Upper lobe of left lung (tissue), 6 donors: ENCODE results near the gene BANP. TPM values are rescaled to one million over a fixed set of nuclear protein-coding genes. Genes with fewer than 3 reads are reported as not detected.
"Not testable (repeated sequence)": the region's sequence is repeated elsewhere in the genome, so short reads cannot be mapped to it uniquely, and the experiment has no call there.

Experiments
- ATAC-seq, 2 donors: fragments of 200-7000 bp; cut with Tn5 transposase; one replicate each; pipeline ENCODE4 v1.9.1; 2022; ENCODE audit warnings: mild to moderate bottlenecking in 2 of 2, moderate library complexity in 2 of 2; ENCODE audit not compliant: low FRiP score in 2 of 2
- DNase-seq, 2 donors: peaks; one replicate each; pipeline ENCODE4 v3.0.0-alpha.2; 2019 to 2020
- H3K27ac ChIP-seq, 4 donors: fragments of 200-600 bp; sonication (generic); one replicate each; pipeline ENCODE4 v1.5.1; 2016 to 2019
- H3K27me3 ChIP-seq, 4 donors: fragments of 200-600 bp; sonication (generic); one replicate each; pipeline ENCODE4 v1.5.1; 2017 to 2019
- H3K36me3 ChIP-seq, 4 donors: fragments of 200-600 bp; sonication (generic); one replicate each; pipeline ENCODE4 v1.5.1; 2016 to 2019
- H3K4me1 ChIP-seq, 4 donors: fragments of 200-600 bp; sonication (generic); one replicate each; pipeline ENCODE4 v1.5.1; 2018 to 2019
- H3K4me3 ChIP-seq, 4 donors: fragments of 200-600 bp; sonication (generic); one replicate each; pipeline ENCODE4 v1.5.1; 2017 to 2019; ENCODE audit warnings: mild to moderate bottlenecking in 2 of 4, moderate library complexity in 1 of 4
- H3K9me3 ChIP-seq, 4 donors: fragments of 200-600 bp; sonication (generic); one replicate each; pipeline ENCODE4 v1.5.1; 2018 to 2019
- CTCF ChIP-seq, 6 experiments: fragments of 450-650 bp in 4 of 6; fragments of 200-600 bp in 2 of 6; sonication (generic) in 2 of 6; IDR thresholded peaks; one replicate each; pipeline ENCODE4 v1.5.1; 2016 to 2019; ENCODE audit warnings: antibody characterized with exemption in 6 of 6
- EP300 ChIP-seq, 4 donors: sonication (generic); formaldehyde crosslinking; IDR thresholded peaks; one replicate each; pipeline ENCODE4 v1.5.1; 2017; ENCODE audit warnings: antibody characterized with exemption in 4 of 4, control low read depth in 2 of 4
- POLR2A ChIP-seq, 4 donors: fragments of 450-650 bp; IDR thresholded peaks; one replicate each; pipeline ENCODE4 v1.5.1; 2016 to 2017; ENCODE audit warnings: antibody characterized with exemption in 4 of 4, mild to moderate bottlenecking in 2 of 4
- POLR2AphosphoS5 ChIP-seq, 2 donors: sonication (generic); formaldehyde crosslinking; IDR thresholded peaks; one replicate each; pipeline ENCODE4 v1.5.1; 2017; ENCODE audit warnings: antibody characterized with exemption in 2 of 2
- WGBS, 2 donors: methylation state at CpG; one replicate each; pipeline ENCODE4 v1.1.5; 2017 to 2018; 5-methylcytosine and 5-hydroxymethylcytosine counted together
- total RNA-seq, 6 donors: library from RNA; depleted of rRNA in 4 of 6; stranded (reverse); fragments of >200 nt in 4 of 6; gene quantifications; one replicate each; pipeline versions ENCODE4 v1.1.0 to v1.2.1, GENCODE V29; 2016 to 2021
- donor health status: DM: no; HTN: no; CAD: no; lungs with moderate emphysema.
- donor health status: DM: no; HTN: yes; CAD: no; lungs with severe emphysema.

The BANP gene
- total RNA-seq, 6 donors from 2014 or later = 15.2 to 47.1 (median 24.4) TPM

DNA sequence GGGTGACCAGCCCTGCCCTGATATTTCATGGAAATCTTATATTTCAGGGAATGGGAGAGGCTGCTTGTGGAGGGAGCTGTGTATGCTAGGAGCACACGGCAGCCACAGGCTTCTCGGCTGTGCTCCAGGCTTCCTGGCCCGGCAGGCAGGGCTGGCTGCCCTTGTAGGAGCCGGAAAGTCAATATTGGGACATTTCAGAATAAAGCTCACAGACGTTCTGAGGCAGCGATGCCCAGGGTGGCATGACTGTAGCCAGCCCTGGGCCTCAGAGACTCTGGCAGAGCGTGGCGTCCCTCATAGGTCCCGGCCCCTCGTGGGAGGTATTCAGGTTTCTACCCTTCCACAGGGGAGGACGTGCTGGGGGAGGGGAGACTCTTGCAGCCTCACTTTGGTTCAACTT lies 65.7 kb downstream of the BANP start:
- 80 to 94% methylated on average over 5 to 11 of the region's 11 CpGs for WGBS, 2 donors
- ATAC-seq (no peak), DNase-seq (peak in 1 of 2 donors; percentile 32)
- H3K4me1 ChIP-seq = peaks cover 0 to 17% (median 10%) of the 10 kb centered on the region in 4 donors
- no peaks in the 10 kb centered on the region for H3K9me3 ChIP-seq
- TF ChIP-seq CTCF (IDR thresholded peaks at IDR 0.05) (no peak), POLR2AphosphoS5 (IDR thresholded peaks at IDR 0.05) (no peak), EP300 (IDR thresholded peaks at IDR 0.05) (no peak), POLR2A (IDR thresholded peaks at IDR 0.05) (no peak)
- H3K27ac ChIP-seq = no peak overlapping the region
- peaks cover 0 to 38% (median 17%) of the 10 kb centered on the region in 4 donors for H3K36me3 ChIP-seq
- H3K4me3 ChIP-seq = no peak overlapping the region
- no peaks in the 10 kb centered on the region for H3K27me3 ChIP-seq

GRCh38 chr16:88017587-88018101 lies 66.4 kb downstream of the BANP start:
- H3K27ac ChIP-seq = no peak overlapping the region
- 93 to 94% methylated on average over 11 to 19 of the region's 19 CpGs for WGBS, 2 donors
- DNase-seq (peak in 1 of 2 donors; percentile 76), ATAC-seq (no peak)
- TF ChIP-seq POLR2AphosphoS5 (IDR thresholded peaks at IDR 0.05) = no peak
- TF ChIP-seq EP300 (IDR thresholded peaks at IDR 0.05) = no peak
- TF ChIP-seq POLR2A (IDR thresholded peaks at IDR 0.05) = no peak
- H3K4me1 ChIP-seq = peaks cover 0 to 17% (median 10%) of the 10 kb centered on the region in 4 donors
- no peaks in the 10 kb centered on the region for H3K27me3 ChIP-seq
- no peaks in the 10 kb centered on the region for H3K9me3 ChIP-seq
- H3K36me3 ChIP-seq = peaks cover 0 to 38% (median 19%) of the 10 kb centered on the region in 4 donors
- H3K4me3 ChIP-seq = no peak overlapping the region

DNA sequence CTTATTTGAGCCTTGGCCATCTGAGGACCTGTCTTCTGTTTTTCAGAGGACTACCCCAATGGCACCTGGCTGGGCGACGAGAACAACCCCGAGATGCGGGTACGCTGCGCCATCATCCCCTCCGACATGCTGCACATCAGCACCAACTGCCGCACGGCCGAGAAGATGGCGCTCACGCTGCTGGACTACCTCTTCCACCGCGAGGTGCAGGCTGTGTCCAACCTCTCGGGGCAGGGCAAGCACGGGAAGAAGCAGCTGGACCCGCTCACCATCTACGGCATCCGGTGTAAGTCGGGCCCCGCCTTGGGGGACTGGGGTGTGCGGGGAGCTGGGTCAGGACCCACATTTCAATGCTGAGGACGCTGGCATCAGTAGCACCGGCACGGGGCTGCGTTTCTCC lies 67.1 kb downstream of the BANP start:
- Histone ChIP-seq H3K36me3 (peaks cover 0 to 37% (median 20%) of the 10 kb centered on the region in 4 donors), H3K4me1 (peaks cover 0 to 14% (median 9%) of the 10 kb centered on the region in 4 donors)
- H3K27ac ChIP-seq, H3K27me3 ChIP-seq, H3K4me3 ChIP-seq, ATAC-seq, H3K9me3 ChIP-seq: not testable (repeated sequence)
- DNase-seq = peak in 1 of 2 donors; percentile 66
- WGBS, 2 donors = 96 to 97% methylated on average over 26 of the region's 26 CpGs

DNA sequence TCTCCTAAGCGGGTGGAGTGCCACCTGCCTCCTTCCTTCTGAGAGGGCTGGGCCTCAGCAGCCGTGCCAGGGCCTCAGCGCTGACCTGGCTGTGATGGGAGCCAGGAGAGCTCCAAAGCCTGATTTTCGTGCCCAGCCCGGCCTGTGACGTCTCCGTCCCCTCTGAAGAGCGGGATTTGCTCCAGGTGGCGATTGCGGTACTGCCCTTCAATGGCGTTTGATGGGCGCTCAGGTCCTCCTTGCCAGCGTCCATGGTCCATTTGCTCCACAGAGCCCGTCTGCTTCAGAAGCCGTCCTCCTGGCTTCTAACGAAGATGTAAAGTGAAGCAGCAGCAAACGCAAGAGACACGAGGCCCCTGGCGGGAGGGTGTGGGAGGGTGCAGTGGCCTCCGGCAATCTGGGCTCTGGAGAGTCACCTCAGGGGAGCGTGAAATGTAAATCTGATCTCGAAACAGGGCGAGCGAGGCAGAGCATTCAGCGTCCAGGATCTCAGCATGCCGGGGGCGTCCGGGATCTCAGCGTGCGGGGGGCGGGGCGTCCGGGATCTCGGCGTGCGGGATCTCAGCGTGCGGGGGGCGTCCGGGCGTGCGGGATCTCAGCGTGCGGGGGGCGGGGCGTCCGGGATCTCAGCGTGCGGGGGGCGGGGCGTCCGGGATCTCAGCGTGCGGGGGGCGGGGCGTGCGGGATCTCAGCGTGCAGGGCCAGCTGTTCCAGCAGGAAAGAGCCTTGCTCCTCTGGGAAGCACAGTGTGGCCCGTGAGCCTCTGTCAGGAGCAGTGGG lies 68.0 kb downstream of the BANP start:
- 88 to 91% methylated on average over 16 to 27 of the region's 59 CpGs for WGBS, 2 donors
- peaks cover 0 to 37% (median 20%) of the 10 kb centered on the region in 4 donors for H3K36me3 ChIP-seq
- H3K9me3 ChIP-seq, H3K27ac ChIP-seq, H3K4me1 ChIP-seq, ATAC-seq, H3K4me3 ChIP-seq, H3K27me3 ChIP-seq: not testable (repeated sequence)
- peak in 1 of 2 donors; percentile 65 for DNase-seq

GRCh38 chr16:88019821-88020515 lies 68.7 kb downstream of the BANP start:
- peaks cover 3 to 7% (median 6%) of the 10 kb centered on the region in 4 donors for H3K4me1 ChIP-seq
- DNase-seq (peak in 1 of 2 donors; percentile 30), ATAC-seq (no peak)
- TF ChIP-seq CTCF (IDR thresholded peaks at IDR 0.05) (no peak), EP300 (IDR thresholded peaks at IDR 0.05) (no peak), POLR2AphosphoS5 (IDR thresholded peaks at IDR 0.05) (no peak), POLR2A (IDR thresholded peaks at IDR 0.05) (no peak)
- no peaks in the 10 kb centered on the region for H3K27me3 ChIP-seq
- peaks cover 0 to 37% (median 20%) of the 10 kb centered on the region in 4 donors for H3K36me3 ChIP-seq
- no peaks in the 10 kb centered on the region for H3K9me3 ChIP-seq
- H3K27ac ChIP-seq = no peak overlapping the region
- 91 to 94% methylated on average over 16 to 23 of the region's 23 CpGs for WGBS, 2 donors
- no peak overlapping the region for H3K4me3 ChIP-seq

GRCh38 chr16:88020516-88020885 lies 69.3 kb downstream of the BANP start:
- no peak for DNase-seq
- Histone ChIP-seq H3K4me3 (no peak overlapping the region), H3K4me1 (peaks cover 3 to 13% (median 10%) of the 10 kb centered on the region in 4 donors), H3K27ac (no peak overlapping the region), H3K36me3 (peaks cover 0 to 37% (median 20%) of the 10 kb centered on the region in 4 donors), H3K9me3 (no peaks in the 10 kb centered on the region), H3K27me3 (no peaks in the 10 kb centered on the region)
- no peak for ATAC-seq
- WGBS, 2 donors = 95 to 99% methylated on average over 8 to 10 of the region's 10 CpGs
- TF ChIP-seq EP300 (IDR thresholded peaks at IDR 0.05) (no peak), POLR2A (IDR thresholded peaks at IDR 0.05) (no peak), CTCF (IDR thresholded peaks at IDR 0.05) (no peak), POLR2AphosphoS5 (IDR thresholded peaks at IDR 0.05) (no peak)

DNA sequence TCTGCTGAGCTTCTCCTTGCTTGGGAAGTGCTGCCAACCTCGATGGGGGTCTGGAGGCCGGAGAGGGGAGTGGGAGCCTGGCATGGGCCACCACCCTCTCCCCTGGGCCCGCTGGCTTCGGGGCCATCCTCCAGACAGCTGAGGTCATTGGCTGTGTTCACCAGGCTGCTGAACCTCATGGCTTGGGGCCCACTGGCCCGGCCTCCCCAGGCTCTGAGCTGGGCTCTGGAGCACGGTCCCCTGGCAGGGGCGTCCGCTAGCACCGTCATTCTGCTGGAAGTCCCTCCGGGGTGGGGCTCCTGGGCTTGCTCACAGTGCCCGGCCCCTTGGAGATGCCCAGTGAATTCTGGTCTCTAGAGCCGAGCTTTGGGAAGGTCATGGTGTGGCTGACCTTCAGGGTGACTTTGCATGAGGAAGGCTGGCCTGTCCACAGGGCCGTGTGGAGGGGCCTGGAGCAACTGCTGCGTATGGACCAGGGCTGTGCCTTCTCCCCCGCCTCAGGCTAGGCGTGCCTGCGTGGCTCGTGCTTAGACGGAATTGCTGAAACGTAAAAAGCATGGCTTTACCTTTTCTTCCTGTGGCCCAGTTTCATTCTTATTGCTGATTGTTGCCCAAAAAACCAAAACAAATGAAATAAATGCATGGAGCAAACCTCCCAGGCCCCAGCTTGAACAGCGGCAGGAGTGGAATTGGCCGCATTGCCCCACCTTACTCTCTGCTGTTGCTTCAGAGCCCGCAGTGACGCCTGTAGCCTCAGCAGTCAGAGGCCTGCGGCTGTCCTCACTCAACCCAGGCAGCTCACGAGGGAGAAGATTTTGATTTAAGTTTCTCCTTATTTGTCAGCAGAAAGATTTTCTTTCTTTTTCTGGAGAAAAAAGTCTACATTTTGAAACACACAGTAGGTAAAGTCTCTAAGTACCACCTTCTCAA lies 70.1 kb downstream of the BANP start:
- Histone ChIP-seq H3K36me3 (peaks cover 0 to 35% (median 18%) of the 10 kb centered on the region in 4 donors), H3K4me1 (peaks cover 3 to 14% (median 11%) of the 10 kb centered on the region in 4 donors)
- H3K9me3 ChIP-seq, ATAC-seq, H3K4me3 ChIP-seq, H3K27me3 ChIP-seq, H3K27ac ChIP-seq, DNase-seq: not testable (repeated sequence)
- 95 to 96% methylated on average over 15 to 26 of the region's 26 CpGs for WGBS, 2 donors
